Measurements from ENCODE around the gene SCIN. TPM values are rescaled to one million over a fixed set of nuclear protein-coding genes. Genes with fewer than 3 reads are reported as not detected.

SCIN gene
- total RNA-seq, 1 experiment from 2014 or later, result 5.6 TPM

- intact Hi-C loops (cut with micrococcal nuclease; ENCODE audit: unreplicated experiment) (no loop called here), in situ Hi-C loops (cut with HindIII; ENCODE audit: low pct_unique_long_range_greater_than_20kb, low sequenced_read_pairs) (no loop called here)
- Histone ChIP-seq H3K36me3 (ENCODE audit: control insufficient read depth, insufficient read depth, low read length) (no peaks in the 10 kb centered on the region), H3K9me3 (ENCODE audit: control insufficient read depth, insufficient read depth, low read depth, low read length) (0 out of 2 replicates have a peak, but pooled peaks cover 8% of the 10 kb centered on the region), H3K4me1 (ENCODE audit: control insufficient read depth, insufficient read depth, low read length) (no peaks in the 10 kb centered on the region), H3K27ac (ENCODE audit: low read length) (no peak overlapping the region), H3K4me3 (ENCODE audit: low read depth in 2 of 2, low read length in 2 of 2) (no peak overlapping the region), H3K27me3 (ENCODE audit: control insufficient read depth, insufficient read depth, low read length) (no peaks in the 10 kb centered on the region)
- ChIA-PET CTCF (interaction anchor here (0.7 kb wide), 1 partner anchor 46 kb away, joined by 3 read pairs; no protein-coding TSS in a partner anchor), POLR2A (interaction anchor here (0.6 to 0.8 kb wide), 3 partner anchors 123 to 1219 kb away, joined by 3 to 4 read pairs (median 3); no protein-coding TSS in a partner anchor)
- no peak for TF ChIP-seq POLR2AphosphoS5 (IDR thresholded peaks at IDR 0.05; ENCODE audit: low read depth, low read length)
- TF ChIP-seq CTCF (IDR thresholded peaks at IDR 0.05), result no peak
- no peak for TF ChIP-seq TCF7L2 (IDR thresholded peaks at IDR 0.05; ENCODE audit: low read depth, low read length)
- TF ChIP-seq REST (IDR thresholded peaks at IDR 0.05; ENCODE audit: insufficient read depth in 1 of 2, low read depth in 2 of 2, low read length in 1 of 2), result no peak
- DNase-seq (ENCODE audit: low read depth, low spot score), result no peak
- BruUV-seq (replicated peaks), result no TSS peak
- ATAC-seq, result no peak
These were observed 130.9 kb downstream of the SCIN start for GRCh38 chr7:12701433-12701832.

GRCh38 chr7:12703881-12704280 is 133.4 kb downstream of the SCIN start:
- intact Hi-C loops (cut with micrococcal nuclease; ENCODE audit: unreplicated experiment) (no loop called here), in situ Hi-C loops (cut with HindIII; ENCODE audit: low pct_unique_long_range_greater_than_20kb, low sequenced_read_pairs) (no loop called here)
- 0 out of 2 replicates have a peak, but pooled peaks cover 8% of the 10 kb centered on the region for H3K9me3 ChIP-seq (ENCODE audit: control insufficient read depth, insufficient read depth, low read depth, low read length)
- ChIA-PET POLR2A (interaction anchor here (1.0 kb wide), 1 partner anchor 16 kb away, joined by 3 read pairs; the partner anchor contains the start of gene ARL4A), CTCF (interaction anchor here (0.6 kb wide), 1 partner anchor 182 kb away, joined by 3 read pairs; no protein-coding TSS in a partner anchor)
- no TSS peak for BruUV-seq (replicated peaks)
- H3K4me1 ChIP-seq (ENCODE audit: control insufficient read depth, insufficient read depth, low read length), result no peaks in the 10 kb centered on the region
- H3K27ac ChIP-seq (ENCODE audit: low read length), result no peak overlapping the region
- H3K4me3 ChIP-seq (ENCODE audit: low read depth in 2 of 2, low read length in 2 of 2), result no peak overlapping the region
- no peak for TF ChIP-seq REST (IDR thresholded peaks at IDR 0.05; ENCODE audit: insufficient read depth in 1 of 2, low read depth in 2 of 2, low read length in 1 of 2)
- no peak for TF ChIP-seq CTCF (IDR thresholded peaks at IDR 0.05)
- no peak for TF ChIP-seq POLR2AphosphoS5 (IDR thresholded peaks at IDR 0.05; ENCODE audit: low read depth, low read length)
- no peak for TF ChIP-seq SIN3A (IDR thresholded peaks at IDR 0.05; ENCODE audit: borderline replicate concordance, insufficient read depth, low read depth, low read length)
- TF ChIP-seq TCF7L2 (IDR thresholded peaks at IDR 0.05; ENCODE audit: low read depth, low read length), result no peak
- H3K36me3 ChIP-seq (ENCODE audit: control insufficient read depth, insufficient read depth, low read length), result no peaks in the 10 kb centered on the region
- ATAC-seq (no peak), DNase-seq (ENCODE audit: low read depth, low spot score) (no peak)
- H3K27me3 ChIP-seq (ENCODE audit: control insufficient read depth, insufficient read depth, low read length), result no peaks in the 10 kb centered on the region

Data from Panc1 (cell line).